Panc1 (cell line): ENCODE results near the gene USP4. TPM values are rescaled to one million over a fixed set of nuclear protein-coding genes. Genes with fewer than 3 reads are reported as not detected.

Experiments
- ATAC-seq: fragments of 200-7000 bp; cut with Tn5 transposase; 2 replicates; pipeline ENCODE4 v1.9.1; 2020; ENCODE audit warnings: mild to moderate bottlenecking, moderate library complexity
- BruUV-seq: library from RNA; stranded (reverse); fragments of 400-500 nt; replicated peaks from 2 replicates; lab custom pipeline; 2021; lab: Mats Ljungman, UMichigan
- CTCF ChIA-PET: fragments of 300-600 bp; sonication (Branson Sonifier 250); formaldehyde crosslinking; loops from one replicate; lab custom pipeline; 2022; ENCODE audit warnings: antibody characterized with exemption; lab: Charles Lee
- POLR2A ChIA-PET: fragments of 300-600 bp; sonication (Branson Sonifier 250); formaldehyde crosslinking; loops from one replicate; lab custom pipeline; 2022; ENCODE audit warnings: antibody characterized with exemption; lab: Charles Lee
- DNase-seq: peaks from one replicate; pipeline ENCODE4 v3.0.0-alpha.2; 2010; ENCODE audit warnings: low read depth, low spot score
- H3K27ac ChIP-seq: 2 replicates; pipeline ENCODE4 v1.5.1; 2011; ENCODE audit warnings: mild to moderate bottlenecking, low read length, inconsistent platforms
- H3K27me3 ChIP-seq: fragments of 200-500 bp; sonication (Bioruptor generic); 2 replicates; pipeline ENCODE4 v1.6.0; 2014; ENCODE audit warnings: low read length, inconsistent platforms; ENCODE audit not compliant: control insufficient read depth, insufficient read depth
- H3K36me3 ChIP-seq: fragments of 200-500 bp; sonication (Bioruptor generic); 2 replicates; pipeline ENCODE4 v1.5.1; 2014; ENCODE audit warnings: inconsistent platforms, mild to moderate bottlenecking, low read length, moderate library complexity; ENCODE audit not compliant: control insufficient read depth, insufficient read depth
- H3K4me1 ChIP-seq: 2 replicates; pipeline ENCODE4 v1.5.1; 2011; ENCODE audit warnings: inconsistent platforms, mild to moderate bottlenecking, low read length, moderate library complexity; ENCODE audit not compliant: control insufficient read depth, insufficient read depth
- H3K4me3 ChIP-seq, 2 experiments: 2 replicates each; pipeline ENCODE4 v1.5.1; 2011 to 2012; ENCODE audit warnings: low read depth in 2 of 2, low read length in 2 of 2, mild to moderate bottlenecking in 2 of 2, inconsistent platforms in 1 of 2, moderate library complexity in 1 of 2
- H3K9me3 ChIP-seq: fragments of 200-500 bp; sonication (Bioruptor generic); 2 replicates; pipeline ENCODE4 v1.5.1; 2014; ENCODE audit warnings: low read depth, mild to moderate bottlenecking, inconsistent platforms, low read length, moderate library complexity; ENCODE audit not compliant: control insufficient read depth, insufficient read depth
- POLR2AphosphoS5 ChIP-seq: IDR thresholded peaks from 2 replicates; pipeline ENCODE4 v1.6.1; 2012; ENCODE audit warnings: mild to moderate bottlenecking, low read depth, low read length, moderate library complexity
- SIN3A ChIP-seq: IDR thresholded peaks from 2 replicates; pipeline ENCODE4 v1.6.1; 2012; ENCODE audit warnings: low read depth, mild to moderate bottlenecking, low read length, moderate library complexity, borderline replicate concordance; ENCODE audit not compliant: insufficient read depth
- in situ Hi-C: cut with HindIII; loops from 2 replicates; pipeline ENCODE4 v1.10.0; 2016; ENCODE audit warnings: low sequenced_read_pairs, low pct_unique_long_range_greater_than_20kb
- intact Hi-C: fragments of 100-400 bp; cut with micrococcal nuclease; formaldehyde crosslinking; loops from one replicate; pipeline ENCODE4 v1.10.0; 2022; ENCODE audit not compliant: unreplicated experiment
- total RNA-seq: library from RNA; stranded (reverse); gene quantifications from one replicate; pipeline ENCODE4 v1.2.1, GENCODE V29; 2021; ENCODE audit not compliant: unreplicated experiment
- TF ChIP-seq, protein P1 (sequence below): fragments of 450-650 bp; IDR thresholded peaks from 2 replicates; pipeline ENCODE4 v1.5.1; 2017; ENCODE audit warnings: mild to moderate bottlenecking
- TF ChIP-seq, protein P2 (sequence below), 2 experiments: IDR thresholded peaks; 2 replicates each; pipeline ENCODE4 v1.6.1; 2011 to 2012; ENCODE audit warnings: low read depth in 2 of 2, control low read depth in 1 of 2, low read length in 1 of 2, mild to moderate bottlenecking in 1 of 2, moderate library complexity in 1 of 2; ENCODE audit not compliant: insufficient read depth in 1 of 2

The USP4 gene
- total RNA-seq, 1 experiment from 2014 or later = 39.9 TPM

DNA sequence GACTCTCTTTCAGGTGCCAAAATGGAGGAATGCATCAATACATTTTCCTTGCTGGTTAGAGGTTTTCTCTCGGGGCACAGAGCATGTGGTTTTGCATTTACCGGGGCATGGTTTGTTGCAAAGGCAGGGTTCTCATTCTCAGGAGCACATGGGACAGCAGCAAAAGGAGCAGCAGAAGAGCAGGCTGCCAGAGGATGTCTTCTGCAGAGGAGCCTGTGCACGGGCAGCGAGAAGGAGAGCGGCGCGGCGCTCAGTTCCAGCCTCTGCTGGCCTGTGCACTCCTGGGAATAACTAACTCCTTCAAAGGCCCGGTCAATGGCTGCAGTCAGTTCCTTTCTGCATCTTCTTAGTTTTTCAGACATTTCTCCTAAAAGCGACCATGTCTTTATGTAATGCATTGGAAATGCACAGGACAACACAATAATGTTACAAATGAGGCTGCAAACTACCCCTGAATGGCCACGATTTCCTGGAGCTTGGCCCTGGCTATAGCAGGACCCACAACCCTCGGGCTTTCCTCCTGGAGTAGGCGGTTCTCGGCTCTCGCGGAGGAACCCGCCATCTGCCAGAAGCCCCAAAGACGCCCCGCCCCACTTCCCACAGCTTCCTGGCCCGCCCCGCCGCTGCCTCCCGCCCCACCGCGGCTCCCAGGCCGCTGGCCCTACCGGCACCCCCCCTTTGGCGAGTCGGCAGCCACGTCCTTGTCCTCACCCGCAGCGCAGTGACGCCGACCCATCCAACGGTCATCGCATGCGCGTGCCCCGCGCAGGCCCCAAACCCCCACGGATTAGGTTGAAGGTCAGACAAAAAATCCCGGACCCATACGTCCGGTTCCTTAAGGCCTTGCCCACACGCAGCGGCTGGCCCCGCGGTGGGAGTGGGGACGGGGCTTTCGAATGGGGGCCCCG, 63.1 kb downstream of the USP4 start, which contains the start of gene C3orf62:
Gene C3orf62, minus strand, starts transcription at position 758 of the 908 bp plus-strand sequence. Its CDS starts 360 bp downstream, at position 398.
- BruUV-seq = no TSS peak
- intact Hi-C loops = no loop called here
- POLR2A ChIA-PET = interaction anchor here (0.5 kb wide), 1 partner anchor 336 kb away, joined by 3 read pairs; no protein-coding TSS in a partner anchor

DNA sequence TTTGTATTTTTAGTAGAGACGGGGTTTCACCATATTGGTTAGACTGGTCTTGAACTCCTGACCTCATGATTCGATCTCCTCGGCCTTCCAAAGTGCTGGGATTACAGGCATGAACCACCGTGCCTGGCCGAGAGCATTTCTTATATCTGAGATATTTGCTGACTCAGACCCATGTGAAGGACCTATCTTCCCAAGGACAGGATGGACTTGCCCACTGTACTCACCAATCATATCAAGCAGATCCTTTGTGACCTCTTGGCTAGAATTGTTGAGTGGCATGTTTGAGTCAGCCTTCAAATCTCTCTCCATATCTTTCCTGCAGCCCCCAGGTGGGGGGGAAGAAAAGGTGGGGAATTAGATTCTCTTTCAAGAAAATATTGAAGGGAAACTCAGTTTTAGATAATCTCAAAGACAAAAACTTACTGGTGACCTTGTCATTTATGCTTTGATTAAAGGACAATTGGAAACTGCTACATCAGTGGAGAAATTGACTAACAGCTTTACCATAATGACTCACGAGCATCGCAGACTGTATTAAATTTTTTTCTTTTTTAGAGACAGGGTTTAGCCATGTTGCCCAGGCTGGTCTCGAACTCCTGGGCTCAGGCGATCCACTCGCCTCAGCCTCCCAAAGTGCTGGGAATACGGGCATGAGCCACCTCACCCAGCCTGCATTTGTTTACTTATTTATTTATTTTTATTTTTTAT, 65.9 kb downstream of the USP4 start:
- no peaks in the 10 kb centered on the region for H3K9me3 ChIP-seq
- H3K36me3 ChIP-seq = no peaks in the 10 kb centered on the region
- no peak overlapping the region for H3K27ac ChIP-seq
- no peak for ATAC-seq
- no TSS peak for BruUV-seq
- no peak for DNase-seq
- intact Hi-C loops = no loop called here
- ChIA-PET CTCF (no interaction called here), POLR2A (no interaction called here)
- no peaks in the 10 kb centered on the region for H3K27me3 ChIP-seq
- H3K4me3 ChIP-seq = no peak overlapping the region
- H3K4me1 ChIP-seq = peaks cover 7% of the 10 kb centered on the region
- in situ Hi-C loops = no loop called here
- TF ChIP-seq, protein P1, sequence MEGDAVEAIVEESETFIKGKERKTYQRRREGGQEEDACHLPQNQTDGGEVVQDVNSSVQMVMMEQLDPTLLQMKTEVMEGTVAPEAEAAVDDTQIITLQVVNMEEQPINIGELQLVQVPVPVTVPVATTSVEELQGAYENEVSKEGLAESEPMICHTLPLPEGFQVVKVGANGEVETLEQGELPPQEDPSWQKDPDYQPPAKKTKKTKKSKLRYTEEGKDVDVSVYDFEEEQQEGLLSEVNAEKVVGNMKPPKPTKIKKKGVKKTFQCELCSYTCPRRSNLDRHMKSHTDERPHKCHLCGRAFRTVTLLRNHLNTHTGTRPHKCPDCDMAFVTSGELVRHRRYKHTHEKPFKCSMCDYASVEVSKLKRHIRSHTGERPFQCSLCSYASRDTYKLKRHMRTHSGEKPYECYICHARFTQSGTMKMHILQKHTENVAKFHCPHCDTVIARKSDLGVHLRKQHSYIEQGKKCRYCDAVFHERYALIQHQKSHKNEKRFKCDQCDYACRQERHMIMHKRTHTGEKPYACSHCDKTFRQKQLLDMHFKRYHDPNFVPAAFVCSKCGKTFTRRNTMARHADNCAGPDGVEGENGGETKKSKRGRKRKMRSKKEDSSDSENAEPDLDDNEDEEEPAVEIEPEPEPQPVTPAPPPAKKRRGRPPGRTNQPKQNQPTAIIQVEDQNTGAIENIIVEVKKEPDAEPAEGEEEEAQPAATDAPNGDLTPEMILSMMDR = no peak
- TF ChIP-seq, protein P2, sequence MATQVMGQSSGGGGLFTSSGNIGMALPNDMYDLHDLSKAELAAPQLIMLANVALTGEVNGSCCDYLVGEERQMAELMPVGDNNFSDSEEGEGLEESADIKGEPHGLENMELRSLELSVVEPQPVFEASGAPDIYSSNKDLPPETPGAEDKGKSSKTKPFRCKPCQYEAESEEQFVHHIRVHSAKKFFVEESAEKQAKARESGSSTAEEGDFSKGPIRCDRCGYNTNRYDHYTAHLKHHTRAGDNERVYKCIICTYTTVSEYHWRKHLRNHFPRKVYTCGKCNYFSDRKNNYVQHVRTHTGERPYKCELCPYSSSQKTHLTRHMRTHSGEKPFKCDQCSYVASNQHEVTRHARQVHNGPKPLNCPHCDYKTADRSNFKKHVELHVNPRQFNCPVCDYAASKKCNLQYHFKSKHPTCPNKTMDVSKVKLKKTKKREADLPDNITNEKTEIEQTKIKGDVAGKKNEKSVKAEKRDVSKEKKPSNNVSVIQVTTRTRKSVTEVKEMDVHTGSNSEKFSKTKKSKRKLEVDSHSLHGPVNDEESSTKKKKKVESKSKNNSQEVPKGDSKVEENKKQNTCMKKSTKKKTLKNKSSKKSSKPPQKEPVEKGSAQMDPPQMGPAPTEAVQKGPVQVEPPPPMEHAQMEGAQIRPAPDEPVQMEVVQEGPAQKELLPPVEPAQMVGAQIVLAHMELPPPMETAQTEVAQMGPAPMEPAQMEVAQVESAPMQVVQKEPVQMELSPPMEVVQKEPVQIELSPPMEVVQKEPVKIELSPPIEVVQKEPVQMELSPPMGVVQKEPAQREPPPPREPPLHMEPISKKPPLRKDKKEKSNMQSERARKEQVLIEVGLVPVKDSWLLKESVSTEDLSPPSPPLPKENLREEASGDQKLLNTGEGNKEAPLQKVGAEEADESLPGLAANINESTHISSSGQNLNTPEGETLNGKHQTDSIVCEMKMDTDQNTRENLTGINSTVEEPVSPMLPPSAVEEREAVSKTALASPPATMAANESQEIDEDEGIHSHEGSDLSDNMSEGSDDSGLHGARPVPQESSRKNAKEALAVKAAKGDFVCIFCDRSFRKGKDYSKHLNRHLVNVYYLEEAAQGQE (IDR thresholded peaks at IDR 0.05; ENCODE audit: insufficient read depth in 1 of 2, low read depth in 2 of 2, low read length in 1 of 2) = no peak

More for the DNA sequence above, 63.1 kb downstream of the USP4 start, which contains the start of gene C3orf62:
- H3K27me3 ChIP-seq = no peaks in the 10 kb centered on the region
- peak within 1 kb of the TSS; percentile 41 to 51 for H3K4me3 ChIP-seq
- ATAC-seq (peak; percentile 94), DNase-seq (no peak)
- CTCF ChIA-PET = no interaction called here
- TF ChIP-seq SIN3A = 0 out of 2 replicates have a peak, but pooled peaks have one; percentile 26
- TF ChIP-seq POLR2AphosphoS5 = peak; percentile 64
- TF ChIP-seq, protein P1 = no peak
- no peaks in the 10 kb centered on the region for H3K9me3 ChIP-seq
- H3K27ac ChIP-seq = peak within 1 kb of the TSS; percentile 83
- H3K36me3 ChIP-seq = no peaks in the 10 kb centered on the region
- in situ Hi-C loops = no loop called here
- H3K4me1 ChIP-seq = peaks cover 7% of the 10 kb centered on the region
